ENCODE results near the gene BORCS8. TPM values are rescaled to one million over a fixed set of nuclear protein-coding genes. Genes with fewer than 3 reads are reported as not detected.
"Not testable (repeated sequence)": the region's sequence is repeated elsewhere in the genome, so short reads cannot be mapped to it uniquely, and the experiment has no call there.

The BORCS8 gene
- total and polyA plus RNA-seq, 2 donors = 12.5 to 23.8 TPM

GRCh38 chr19:19176950-19177349 lies 15.0 kb downstream of the BORCS8 start:
- peaks cover 0 to 2% of the 10 kb centered on the region in 2 donors for H3K4me1 ChIP-seq (ENCODE audit: control insufficient read depth in 2 of 2, insufficient read depth in 2 of 2, low read length in 2 of 2)
- no peaks in the 10 kb centered on the region for H3K27me3 ChIP-seq (ENCODE audit: control insufficient read depth in 2 of 2, insufficient read depth in 1 of 2, low read length in 1 of 2)
- H3K4me3 ChIP-seq (ENCODE audit: low read length in 2 of 2) = no peak overlapping the region
- H3K27ac ChIP-seq (ENCODE audit: low read depth in 1 of 2, low read length in 1 of 2) = no peak overlapping the region
- 92% methylated on average over 8 of the region's 8 CpGs for WGBS
- H3K9me3 ChIP-seq (ENCODE audit: control insufficient read depth in 2 of 2, insufficient read depth in 1 of 2, low read length in 1 of 2) = peaks cover 0 to 15% of the 10 kb centered on the region in 2 donors
- no peak for DNase-seq (ENCODE audit: low read depth in 6 of 9, low spot score in 9 of 9)
- H3K36me3 ChIP-seq (ENCODE audit: control insufficient read depth in 2 of 2, insufficient read depth in 2 of 2, low read length in 1 of 2) = peaks cover 20 to 38% of the 10 kb centered on the region in 2 donors

- H3K27me3 ChIP-seq (ENCODE audit: control insufficient read depth in 2 of 2, insufficient read depth in 1 of 2, low read length in 1 of 2); H3K9me3 ChIP-seq (ENCODE audit: control insufficient read depth in 2 of 2, insufficient read depth in 1 of 2, low read length in 1 of 2); H3K4me3 ChIP-seq (ENCODE audit: low read length in 2 of 2); H3K27ac ChIP-seq (ENCODE audit: low read depth in 1 of 2, low read length in 1 of 2); DNase-seq (ENCODE audit: low read depth in 6 of 9, low spot score in 9 of 9): not testable (repeated sequence)
- peaks cover 7 to 16% of the 10 kb centered on the region in 2 donors for H3K36me3 ChIP-seq (ENCODE audit: control insufficient read depth in 2 of 2, insufficient read depth in 2 of 2, low read length in 1 of 2)
- H3K4me1 ChIP-seq (ENCODE audit: control insufficient read depth in 2 of 2, insufficient read depth in 2 of 2, low read length in 2 of 2) = peaks cover 5 to 15% of the 10 kb centered on the region in 2 donors
- 97% methylated on average over 5 of the region's 5 CpGs for WGBS
Observed at GRCh38 chr19:19173243-19173642, 18.7 kb downstream of the BORCS8 start.

- Histone ChIP-seq H3K27me3 (ENCODE audit: control insufficient read depth in 2 of 2, insufficient read depth in 1 of 2, low read length in 1 of 2) (peaks cover 0 to 7% of the 10 kb centered on the region in 2 donors), H3K9me3 (ENCODE audit: control insufficient read depth in 2 of 2, insufficient read depth in 1 of 2, low read length in 1 of 2) (no peaks in the 10 kb centered on the region), H3K4me3 (ENCODE audit: low read length in 2 of 2) (no peak overlapping the region), H3K4me1 (ENCODE audit: control insufficient read depth in 2 of 2, insufficient read depth in 2 of 2, low read length in 2 of 2) (peaks cover 5 to 15% of the 10 kb centered on the region in 2 donors), H3K27ac (ENCODE audit: low read depth in 1 of 2, low read length in 1 of 2) (no peak overlapping the region), H3K36me3 (ENCODE audit: control insufficient read depth in 2 of 2, insufficient read depth in 2 of 2, low read length in 1 of 2) (peaks cover 7 to 8% of the 10 kb centered on the region in 2 donors)
- no peak for DNase-seq (ENCODE audit: low read depth in 6 of 9, low spot score in 9 of 9)
- WGBS = 81% methylated on average over 8 of the region's 8 CpGs
Observed at GRCh38 chr19:19171821-19172532, 20.0 kb downstream of the BORCS8 start.

GRCh38 chr19:19170873-19171672 lies 20.9 kb downstream of the BORCS8 start:
- H3K9me3 ChIP-seq (ENCODE audit: control insufficient read depth in 2 of 2, insufficient read depth in 1 of 2, low read length in 1 of 2) = no peaks in the 10 kb centered on the region
- peaks cover 0 to 3% of the 10 kb centered on the region in 2 donors for H3K36me3 ChIP-seq (ENCODE audit: control insufficient read depth in 2 of 2, insufficient read depth in 2 of 2, low read length in 1 of 2)
- peaks cover 0 to 7% of the 10 kb centered on the region in 2 donors for H3K27me3 ChIP-seq (ENCODE audit: control insufficient read depth in 2 of 2, insufficient read depth in 1 of 2, low read length in 1 of 2)
- peaks cover 5 to 15% of the 10 kb centered on the region in 2 donors for H3K4me1 ChIP-seq (ENCODE audit: control insufficient read depth in 2 of 2, insufficient read depth in 2 of 2, low read length in 2 of 2)
- DNase-seq (ENCODE audit: low read depth in 6 of 9, low spot score in 9 of 9) = no peak
- H3K27ac ChIP-seq (ENCODE audit: low read depth in 1 of 2, low read length in 1 of 2) = no peak overlapping the region
- WGBS = 94% methylated on average over 6 of the region's 6 CpGs
- H3K4me3 ChIP-seq (ENCODE audit: low read length in 2 of 2) = no peak overlapping the region

GRCh38 chr19:19170053-19170872 lies 21.7 kb downstream of the BORCS8 start, which contains the start of gene MEF2B:
Gene MEF2B (minus strand): TSS chr19:19170263. CDS start chr19:19150735, 19,528 bp downstream.
- Histone ChIP-seq H3K27me3 (ENCODE audit: control insufficient read depth in 2 of 2, insufficient read depth in 1 of 2, low read length in 1 of 2) (peaks cover 0 to 7% of the 10 kb centered on the region in 2 donors), H3K36me3 (ENCODE audit: control insufficient read depth in 2 of 2, insufficient read depth in 2 of 2, low read length in 1 of 2) (peaks cover 0 to 3% of the 10 kb centered on the region in 2 donors), H3K4me3 (ENCODE audit: low read length in 2 of 2) (peak within 1 kb of the TSS in 1 of 2 donors; percentile 8), H3K27ac (ENCODE audit: low read depth in 1 of 2, low read length in 1 of 2) (no peak within 1 kb of the TSS), H3K9me3 (ENCODE audit: control insufficient read depth in 2 of 2, insufficient read depth in 1 of 2, low read length in 1 of 2) (no peaks in the 10 kb centered on the region), H3K4me1 (ENCODE audit: control insufficient read depth in 2 of 2, insufficient read depth in 2 of 2, low read length in 2 of 2) (peaks cover 5 to 15% of the 10 kb centered on the region in 2 donors)
- peak in 8 of 9 donors; percentile 61 to 92 (median 84) for DNase-seq (ENCODE audit: low read depth in 6 of 9, low spot score in 9 of 9)
- WGBS = 17% methylated on average over 56 of the region's 56 CpGs

GRCh38 chr19:19169236-19170052 lies 22.5 kb downstream of the BORCS8 start:
- H3K4me3 ChIP-seq (ENCODE audit: low read length in 2 of 2) = peak overlapping the region in 1 of 2 donors; percentile 8
- H3K36me3 ChIP-seq (ENCODE audit: control insufficient read depth in 2 of 2, insufficient read depth in 2 of 2, low read length in 1 of 2) = peaks cover 0 to 3% of the 10 kb centered on the region in 2 donors
- H3K4me1 ChIP-seq (ENCODE audit: control insufficient read depth in 2 of 2, insufficient read depth in 2 of 2, low read length in 2 of 2) = peaks cover 5 to 13% of the 10 kb centered on the region in 2 donors
- peaks cover 0 to 7% of the 10 kb centered on the region in 2 donors for H3K27me3 ChIP-seq (ENCODE audit: control insufficient read depth in 2 of 2, insufficient read depth in 1 of 2, low read length in 1 of 2)
- H3K27ac ChIP-seq (ENCODE audit: low read depth in 1 of 2, low read length in 1 of 2) = no peak overlapping the region
- 92% methylated on average over 9 of the region's 9 CpGs for WGBS
- no peaks in the 10 kb centered on the region for H3K9me3 ChIP-seq (ENCODE audit: control insufficient read depth in 2 of 2, insufficient read depth in 1 of 2, low read length in 1 of 2)
- DNase-seq (ENCODE audit: low read depth in 6 of 9, low spot score in 9 of 9) = no peak

- Histone ChIP-seq H3K27me3 (ENCODE audit: control insufficient read depth in 2 of 2, insufficient read depth in 1 of 2, low read length in 1 of 2) (peaks cover 0 to 7% of the 10 kb centered on the region in 2 donors), H3K36me3 (ENCODE audit: control insufficient read depth in 2 of 2, insufficient read depth in 2 of 2, low read length in 1 of 2) (peaks cover 0 to 3% of the 10 kb centered on the region in 2 donors), H3K4me3 (ENCODE audit: low read length in 2 of 2) (no peak overlapping the region), H3K27ac (ENCODE audit: low read depth in 1 of 2, low read length in 1 of 2) (no peak overlapping the region), H3K9me3 (ENCODE audit: control insufficient read depth in 2 of 2, insufficient read depth in 1 of 2, low read length in 1 of 2) (peaks cover 0 to 3% of the 10 kb centered on the region in 2 donors), H3K4me1 (ENCODE audit: control insufficient read depth in 2 of 2, insufficient read depth in 2 of 2, low read length in 2 of 2) (peaks cover 5 to 13% of the 10 kb centered on the region in 2 donors)
- WGBS = 91% methylated on average over 3 of the region's 3 CpGs
- DNase-seq (ENCODE audit: low read depth in 6 of 9, low spot score in 9 of 9) = no peak
Observed at GRCh38 chr19:19167612-19168011, 24.3 kb downstream of the BORCS8 start.

- no peak for DNase-seq (ENCODE audit: low read depth in 6 of 9, low spot score in 9 of 9)
- H3K4me1 ChIP-seq (ENCODE audit: control insufficient read depth in 2 of 2, insufficient read depth in 2 of 2, low read length in 2 of 2) = peaks cover 6 to 16% of the 10 kb centered on the region in 2 donors
- H3K9me3 ChIP-seq (ENCODE audit: control insufficient read depth in 2 of 2, insufficient read depth in 1 of 2, low read length in 1 of 2) = peaks cover 1 to 13% of the 10 kb centered on the region in 2 donors
- no peak overlapping the region for H3K4me3 ChIP-seq (ENCODE audit: low read length in 2 of 2)
- no peaks in the 10 kb centered on the region for H3K36me3 ChIP-seq (ENCODE audit: control insufficient read depth in 2 of 2, insufficient read depth in 2 of 2, low read length in 1 of 2)
- peaks cover 0 to 2% of the 10 kb centered on the region in 2 donors for H3K27me3 ChIP-seq (ENCODE audit: control insufficient read depth in 2 of 2, insufficient read depth in 1 of 2, low read length in 1 of 2)
- H3K27ac ChIP-seq (ENCODE audit: low read depth in 1 of 2, low read length in 1 of 2) = no peak overlapping the region
- 100% methylated on average over 1 of the region's 1 CpG for WGBS
Observed at GRCh38 chr19:19165396-19165795, 26.6 kb downstream of the BORCS8 start.
